HCT116 (cell line): ENCODE results near the gene FNDC5. TPM values are rescaled to one million over a fixed set of nuclear protein-coding genes. Genes with fewer than 3 reads are reported as not detected.

ENCODE experiments used
- ATAC-seq: fragments of 200-7000 bp; cut with Tn5 transposase; 2 replicates; pipeline ENCODE4 v1.9.1; 2020; ENCODE audit warnings: mild to moderate bottlenecking, moderate library complexity
- BruUV-seq: library from RNA; stranded (reverse); fragments of 400-500 nt; replicated peaks from 2 replicates; lab custom pipeline; 2021; lab: Mats Ljungman, UMichigan
- CTCF ChIA-PET: fragments of 300-600 bp; sonication (Branson Sonifier 250); formaldehyde crosslinking; loops from one replicate; lab custom pipeline; 2021; ENCODE audit warnings: antibody characterized with exemption; lab: Charles Lee
- POLR2A ChIA-PET: fragments of 300-600, 350-600 bp; sonication (Branson Sonifier 250); formaldehyde crosslinking; loops from one replicate; lab custom pipeline; 2021; ENCODE audit warnings: antibody characterized with exemption; lab: Charles Lee
- RAD21 ChIA-PET, 2 experiments: fragments of 300-600 bp; sonication (Branson Sonifier 250); formaldehyde crosslinking; loops; one replicate each; lab custom pipeline; 2023; ENCODE audit warnings: low total read pairs in 2 of 2; ENCODE audit not compliant: uncharacterized antibody in 2 of 2, unreplicated experiment in 2 of 2, low non-redundant PET in 1 of 2; lab: Charles Lee
- DNase-seq: peaks from one replicate; pipeline ENCODE4 v3.0.0-alpha.2; 2010; ENCODE audit warnings: low read depth, low spot score
- H2AFZ ChIP-seq: fragments of 200-600 bp; shearing (Covaris generic), sonication (generic); 2 replicates; pipeline ENCODE4 v1.6.1; 2017; ENCODE audit warnings: low read depth, mixed run types, mixed read lengths, antibody characterized with exemption, low read length; ENCODE audit not compliant: poor library complexity, severe bottlenecking
- H3K27ac ChIP-seq: 2 replicates; pipeline ENCODE4 v1.5.1; 2012; ENCODE audit warnings: low read depth, low read length
- H3K27me3 ChIP-seq: fragments of 200-600 bp; sonication (generic); 2 replicates; pipeline ENCODE4 v1.6.1; 2016; ENCODE audit warnings: mixed run types, low read length, mixed read lengths; ENCODE audit not compliant: insufficient read depth
- H3K36me3 ChIP-seq, 2 experiments: fragments of 200-500 bp in 1 of 2; fragments of 200-600 bp in 1 of 2; sonication (Bioruptor generic) in 1 of 2; sonication (generic) in 1 of 2; 2 replicates each; pipeline versions ENCODE4 v1.5.1 to v1.6.1; 2014 to 2016; ENCODE audit warnings: low read length in 2 of 2, inconsistent platforms in 1 of 2, mixed read lengths in 1 of 2, mixed run types in 1 of 2; ENCODE audit not compliant: insufficient read depth in 2 of 2, control insufficient read depth in 1 of 2
- H3K4me1 ChIP-seq, 2 experiments: fragments of 200-600 bp in 1 of 2; sonication (generic) in 1 of 2; 2 replicates each; pipeline versions ENCODE4 v1.5.1 to v1.6.1; 2012 to 2017; ENCODE audit warnings: low read length in 2 of 2, inconsistent platforms in 1 of 2, mild to moderate bottlenecking in 1 of 2, mixed read lengths in 1 of 2, mixed run types in 1 of 2, moderate library complexity in 1 of 2; ENCODE audit not compliant: insufficient read depth in 2 of 2, control insufficient read depth in 1 of 2
- H3K4me2 ChIP-seq: fragments of 200-600 bp; sonication (generic); 2 replicates; pipeline ENCODE4 v1.6.1; 2017; ENCODE audit warnings: mixed run types, low read length, mixed read lengths
- H3K4me3 ChIP-seq, 2 experiments: fragments of 200-600 bp in 1 of 2; sonication (generic) in 1 of 2; replicated peaks in 1 of 2; 2 replicates each; pipeline ENCODE4 v1.5.1; 2011 to 2016; ENCODE audit warnings: low read length in 2 of 2, control low read depth in 1 of 2, low read depth in 1 of 2, mild to moderate bottlenecking in 1 of 2, mixed read lengths in 1 of 2, mixed run types in 1 of 2
- H3K79me2 ChIP-seq: fragments of 200-600 bp; sonication (generic); 2 replicates; pipeline ENCODE4 v1.6.1; 2017; ENCODE audit warnings: mild to moderate bottlenecking, mixed run types, low read length, moderate library complexity, mixed read lengths; ENCODE audit not compliant: insufficient read depth
- H3K9ac ChIP-seq: fragments of 200-600 bp; sonication (generic); 2 replicates; pipeline ENCODE4 v1.6.1; 2016; ENCODE audit warnings: low read length, mixed read lengths
- H3K9me2 ChIP-seq: fragments of 200-600 bp; sonication (generic), shearing (Covaris generic); 2 replicates; pipeline ENCODE4 v1.6.1; 2017; ENCODE audit warnings: mixed run types, mild to moderate bottlenecking, moderate library complexity; ENCODE audit not compliant: insufficient read depth
- H3K9me3 ChIP-seq, 2 experiments: fragments of 200-500 bp in 1 of 2; fragments of 200-600 bp in 1 of 2; sonication (Bioruptor generic) in 1 of 2; sonication (generic) in 1 of 2; 2 replicates each; pipeline ENCODE4 v1.6.1; 2014 to 2017; ENCODE audit warnings: low read length in 2 of 2, mixed read lengths in 2 of 2, inconsistent platforms in 1 of 2, low read depth in 1 of 2, mild to moderate bottlenecking in 1 of 2, mixed run types in 1 of 2, moderate library complexity in 1 of 2; ENCODE audit not compliant: control insufficient read depth in 1 of 2, insufficient read depth in 1 of 2
- H4K20me1 ChIP-seq: fragments of 200-600 bp; sonication (generic), shearing (Covaris generic); 2 replicates; pipeline ENCODE4 v1.6.1; 2017; ENCODE audit warnings: mixed run types, mild to moderate bottlenecking, moderate library complexity; ENCODE audit not compliant: insufficient read depth
- ATF3 ChIP-seq: IDR thresholded peaks from 2 replicates; pipeline ENCODE4 v1.6.1; 2012
- CBX3 ChIP-seq: IDR thresholded peaks from 2 replicates; pipeline ENCODE4 v1.6.1; 2012; ENCODE audit warnings: low read depth
- CEBPB ChIP-seq: IDR thresholded peaks from 2 replicates; pipeline ENCODE4 v1.6.1; 2012; ENCODE audit warnings: low read depth
- CTCF ChIP-seq, 3 experiments: fragments of 200-600 bp in 1 of 3; sonication (generic) in 1 of 3; IDR thresholded peaks in 2 of 3; conservative IDR thresholded peaks in 1 of 3; 2 replicates each; pipeline ENCODE4 v1.5.1; 2012 to 2017; ENCODE audit warnings: low read depth in 2 of 3, low read length in 2 of 3, antibody characterized with exemption in 1 of 3, borderline replicate concordance in 1 of 3, control low read depth in 1 of 3, mild to moderate bottlenecking in 1 of 3, mixed read lengths in 1 of 3, mixed run types in 1 of 3, moderate library complexity in 1 of 3; ENCODE audit not compliant: insufficient read depth in 1 of 3
- EGR1 ChIP-seq: IDR thresholded peaks from 2 replicates; pipeline ENCODE4 v1.6.1; 2012; ENCODE audit warnings: low read depth
- ELF1 ChIP-seq: IDR thresholded peaks from 2 replicates; pipeline ENCODE4 v1.6.1; 2012; ENCODE audit warnings: low read depth, borderline replicate concordance
- EZH2 ChIP-seq: fragments of 200-600 bp; sonication (generic); IDR thresholded peaks from 2 replicates; pipeline ENCODE4 v1.6.1; 2017; ENCODE audit warnings: antibody characterized with exemption, mixed run types
- FOSL1 ChIP-seq: IDR thresholded peaks from 2 replicates; pipeline ENCODE4 v1.6.1; 2012; ENCODE audit warnings: low read depth
- JUND ChIP-seq: IDR thresholded peaks from 2 replicates; pipeline ENCODE4 v1.6.1; 2012
- MAX ChIP-seq: IDR thresholded peaks from 2 replicates; pipeline ENCODE4 v1.6.1; 2012
- POLR2A ChIP-seq: IDR thresholded peaks from 2 replicates; pipeline ENCODE4 v1.7.0; 2011; ENCODE audit warnings: borderline replicate concordance; ENCODE audit not compliant: insufficient read depth, insufficient read length; ENCODE audit errors: extremely low read depth
- REST ChIP-seq: IDR thresholded peaks from 2 replicates; pipeline ENCODE4 v1.6.1; 2012; ENCODE audit warnings: low read depth
- SIN3A ChIP-seq: IDR thresholded peaks from 2 replicates; pipeline ENCODE4 v1.6.1; 2012; ENCODE audit warnings: low read depth
- SP1 ChIP-seq: IDR thresholded peaks from 2 replicates; pipeline ENCODE4 v1.6.1; 2012; ENCODE audit warnings: low read depth
- SRF ChIP-seq: IDR thresholded peaks from 2 replicates; pipeline ENCODE4 v1.6.1; 2012; ENCODE audit warnings: low read depth
- TCF7L2 ChIP-seq: IDR thresholded peaks from 2 replicates; pipeline ENCODE4 v1.7.0; 2011; ENCODE audit warnings: borderline replicate concordance, inconsistent platforms; ENCODE audit not compliant: insufficient read depth, insufficient read length; ENCODE audit errors: extremely low read depth
- ZBTB33 ChIP-seq: IDR thresholded peaks from 2 replicates; pipeline ENCODE4 v1.6.1; 2011; ENCODE audit warnings: mild to moderate bottlenecking, low read length, moderate library complexity; ENCODE audit not compliant: insufficient replicate concordance; ENCODE audit errors: extremely low read depth
- ZNF274 ChIP-seq: fragments of 200-500 bp; sonication (Bioruptor generic); IDR thresholded peaks from 2 replicates; pipeline ENCODE4 v1.6.1; 2014; ENCODE audit warnings: mild to moderate bottlenecking, low read depth, low read length, inconsistent platforms
- intact Hi-C: fragments of 100-400 bp; cut with micrococcal nuclease; formaldehyde crosslinking; loops from 2 replicates; pipeline ENCODE4 v1.10.0; 2022
- total RNA-seq: library from RNA; stranded (reverse); gene quantifications from one replicate; pipeline ENCODE4 v1.2.1, GENCODE V29; 2021; ENCODE audit not compliant: unreplicated experiment

Gene FNDC5
- total RNA-seq, 1 experiment from 2014 or later = not detected

- no peak for DNase-seq
- TF ChIP-seq SRF (no peak), REST (no peak), ZNF274 (no peak), SIN3A (no peak), CEBPB (no peak), SP1 (no peak), ZBTB33 (no peak), EZH2 (no peak), FOSL1 (no peak), CTCF (IDR thresholded peaks at IDR 0.05 in 2 of 3, conservative IDR thresholded peaks at IDR 0.05 in 1 of 3; ENCODE audit: borderline replicate concordance in 1 of 3, insufficient read depth in 1 of 3, low read depth in 2 of 3, low read length in 2 of 3) (no peak), ELF1 (no peak), ATF3 (no peak), MAX (no peak), JUND (no peak), CBX3 (no peak), POLR2A (no peak), EGR1 (no peak), TCF7L2 (no peak)
- TF ChIP-seq, all 23 proteins: peak for 0
- intact Hi-C loops = no loop called here
- no peaks in the 10 kb centered on the region for H3K27me3 ChIP-seq
- ATAC-seq = no peak
- H3K36me3 ChIP-seq = no peaks in the 10 kb centered on the region
- H4K20me1 ChIP-seq = no peaks in the 10 kb centered on the region
- H3K4me2 ChIP-seq = no peak overlapping the region
- no peak overlapping the region for H3K4me3 ChIP-seq
- no peak overlapping the region for H3K9ac ChIP-seq
- no peak overlapping the region for H3K27ac ChIP-seq
- ChIA-PET POLR2A (no interaction called here), RAD21 (no interaction called here), CTCF (interaction anchor here (1.2 kb wide), 1 partner anchor 73 kb away, joined by 4 read pairs; the partner anchor contains the start of gene RNF19B)
- H3K4me1 ChIP-seq = peaks cover 0 to 14% of the 10 kb centered on the region in 2 experiments; a peak in 1 of 4 replicates
- no TSS peak for BruUV-seq
- H2AFZ ChIP-seq = no peak overlapping the region
- H3K9me3 ChIP-seq = no peaks in the 10 kb centered on the region
- no peaks in the 10 kb centered on the region for H3K79me2 ChIP-seq
- H3K9me2 ChIP-seq = no peaks in the 10 kb centered on the region
Observed at GRCh38 chr1:32891630-32892029, 20.9 kb upstream of the FNDC5 start.
